Cardiac muscle cell (in vitro differentiated cells and primary cell): ENCODE measurements around the gene SPATA16. TPM values are rescaled to one million over a fixed set of nuclear protein-coding genes. Genes with fewer than 3 reads are reported as not detected.

ENCODE experiments used
- DNase-seq, 2 donors: peaks; one replicate each; pipeline versions ENCODE4 v3.0.0 to v3.0.0-alpha.2; 2010 to 2017; ENCODE audit warnings: low read depth in 1 of 2, low spot score in 1 of 2
- H3K27ac ChIP-seq: fragments of 200-600 bp; sonication (generic); 2 replicates; pipeline ENCODE4 v1.5.1; 2016
- H3K27me3 ChIP-seq: fragments of 200-600 bp; sonication (generic); 2 replicates; pipeline ENCODE4 v1.6.0; 2016; ENCODE audit warnings: control low read depth
- H3K36me3 ChIP-seq: fragments of 200-600 bp; sonication (generic); 2 replicates; pipeline ENCODE4 v1.5.1; 2016; ENCODE audit warnings: control low read depth
- H3K4me1 ChIP-seq: fragments of 200-600 bp; sonication (generic); 2 replicates; pipeline ENCODE4 v1.8.1; 2017; ENCODE audit warnings: low read depth, mild to moderate bottlenecking, mixed run types
- H3K4me3 ChIP-seq: fragments of 200-600 bp; sonication (generic); 2 replicates; pipeline ENCODE4 v1.5.1; 2016; ENCODE audit warnings: mild to moderate bottlenecking
- H3K9me3 ChIP-seq: fragments of 200-600 bp; sonication (generic); 2 replicates; pipeline ENCODE4 v1.5.1; 2017; ENCODE audit warnings: low read depth, mild to moderate bottlenecking, control low read depth
- CTCF ChIP-seq: IDR thresholded peaks from 2 replicates; pipeline ENCODE4 v1.5.1; 2012; ENCODE audit warnings: low read depth, mild to moderate bottlenecking, low read length
- polyA plus RNA-seq: library from polyadenylated mRNA; unstranded; fragments of >200 nt; fragmentation: Nextera tagmentation; extraction: Ambion mirVana; gene quantifications from 2 replicates; pipeline ENCODE4 v1.2.1, GENCODE V29; 2016
- total RNA-seq: library from RNA; depleted of rRNA; stranded (reverse); fragments of >200 nt; gene quantifications from 2 replicates; pipeline ENCODE4 v1.2.3, GENCODE V29; 2016

The SPATA16 gene
- total and polyA plus RNA-seq, 2 experiments from 2014 or later = not detected

- no peaks in the 10 kb centered on the region for H3K36me3 ChIP-seq
- no peaks in the 10 kb centered on the region for H3K27me3 ChIP-seq
- H3K9me3 ChIP-seq = no peaks in the 10 kb centered on the region
- H3K4me3 ChIP-seq = no peak overlapping the region
- H3K27ac ChIP-seq = no peak overlapping the region
- H3K4me1 ChIP-seq = peaks cover 14% of the 10 kb centered on the region
- no peak for TF ChIP-seq CTCF
- no peak for DNase-seq
Observed at GRCh38 chr3:172981407-172981983, 159.5 kb downstream of the SPATA16 start.

DNA sequence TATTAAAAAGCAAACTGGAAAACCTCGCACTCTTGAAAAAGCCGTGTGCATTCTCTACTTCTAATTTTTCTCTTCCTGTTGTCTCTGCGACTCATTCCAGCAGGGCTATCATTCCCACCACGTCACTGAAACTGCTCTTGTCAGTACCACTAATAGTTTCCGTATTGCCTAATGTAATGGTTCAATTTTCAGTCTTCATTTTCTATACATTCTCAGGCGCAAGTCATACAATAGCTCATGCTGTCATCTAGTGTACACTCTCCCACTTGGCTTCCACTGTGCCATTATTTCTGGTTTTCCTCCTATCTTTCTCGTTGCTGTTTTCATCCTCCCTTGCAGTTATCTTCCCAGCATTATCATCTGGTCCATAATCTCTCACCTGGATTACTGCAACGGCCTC is 160.2 kb downstream of the SPATA16 start:
- no peak overlapping the region for H3K4me3 ChIP-seq
- peak in 1 of 2 donors; percentile 65 for DNase-seq
- H3K4me1 ChIP-seq = peaks cover 11% of the 10 kb centered on the region
- H3K27me3 ChIP-seq = no peaks in the 10 kb centered on the region
- H3K27ac ChIP-seq = no peak overlapping the region
- H3K9me3 ChIP-seq = no peaks in the 10 kb centered on the region
- peak; percentile 14 for TF ChIP-seq CTCF
- H3K36me3 ChIP-seq = no peaks in the 10 kb centered on the region

DNA sequence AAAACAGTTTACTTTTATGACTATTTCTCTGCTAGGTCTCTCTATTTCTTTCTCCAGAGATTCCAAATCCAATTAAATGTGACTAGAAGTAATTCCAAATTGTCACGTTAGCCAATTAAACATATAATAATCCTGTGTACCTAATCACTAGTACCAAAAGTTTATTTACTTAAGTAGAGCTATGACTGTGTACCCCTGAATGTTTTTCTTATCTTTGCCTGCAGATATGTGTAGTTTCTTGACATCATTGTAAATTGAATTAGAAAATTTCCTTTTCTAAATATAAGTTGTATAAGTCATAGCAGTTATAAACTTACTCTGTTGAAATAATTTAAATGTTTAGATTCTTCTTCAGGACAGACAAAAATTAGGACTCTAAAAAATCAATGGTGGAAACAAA is 163.3 kb downstream of the SPATA16 start:
- Histone ChIP-seq H3K27ac (no peak overlapping the region), H3K36me3 (no peaks in the 10 kb centered on the region), H3K27me3 (no peaks in the 10 kb centered on the region), H3K4me1 (no peaks in the 10 kb centered on the region), H3K9me3 (no peaks in the 10 kb centered on the region), H3K4me3 (no peak overlapping the region)
- DNase-seq = no peak
- no peak for TF ChIP-seq CTCF

- Histone ChIP-seq H3K36me3 (no peaks in the 10 kb centered on the region), H3K4me1 (no peaks in the 10 kb centered on the region), H3K27me3 (no peaks in the 10 kb centered on the region), H3K27ac (no peak overlapping the region), H3K4me3 (no peak overlapping the region), H3K9me3 (no peaks in the 10 kb centered on the region)
- no peak for DNase-seq
- no peak for TF ChIP-seq CTCF
Observed at GRCh38 chr3:172974969-172975368, 166.1 kb downstream of the SPATA16 start.

- no peak for TF ChIP-seq CTCF
- no peaks in the 10 kb centered on the region for H3K27me3 ChIP-seq
- H3K4me1 ChIP-seq = no peaks in the 10 kb centered on the region
- H3K9me3 ChIP-seq = no peaks in the 10 kb centered on the region
- H3K36me3 ChIP-seq = no peaks in the 10 kb centered on the region
- H3K27ac ChIP-seq = no peak overlapping the region
- DNase-seq = no peak
- H3K4me3 ChIP-seq = no peak overlapping the region
Observed at GRCh38 chr3:172973799-172974198, 167.2 kb downstream of the SPATA16 start.
